Keratinocyte (primary cell): ENCODE data around the gene NSG2. TPM values are rescaled to one million over a fixed set of nuclear protein-coding genes. Genes with fewer than 3 reads are reported as not detected.

Experiments used
- DNase-seq: peaks from one replicate; pipeline ENCODE4 v3.0.0-alpha.2; 2011; ENCODE audit warnings: low read depth, missing footprints, low spot score
- FAIRE-seq: peaks from 2 replicates; lab custom pipeline; 2011; peaks lifted over from hg19 to GRCh38; lab: Jason Lieb, UNC
- H2AFZ ChIP-seq: 2 replicates; pipeline ENCODE4 v1.6.0; 2012; ENCODE audit warnings: low read length, control low read depth, inconsistent platforms; ENCODE audit not compliant: control insufficient read depth
- H3K27ac ChIP-seq: 2 replicates; pipeline ENCODE4 v1.5.1; 2011; ENCODE audit warnings: low read length; ENCODE audit not compliant: control insufficient read depth, insufficient read depth
- H3K27me3 ChIP-seq: 3 replicates; pipeline ENCODE4 v1.6.0; 2011; ENCODE audit warnings: low read length; ENCODE audit not compliant: control insufficient read depth, insufficient read depth; ENCODE audit errors: extremely low read depth
- H3K36me3 ChIP-seq, 2 experiments: 2 replicates in 1 of 2; 3 replicates in 1 of 2; pipeline ENCODE4 v1.5.1; 2011; ENCODE audit warnings: low read length in 2 of 2, mild to moderate bottlenecking in 1 of 2; ENCODE audit not compliant: control insufficient read depth in 2 of 2, insufficient read depth in 2 of 2; ENCODE audit errors: extremely low read depth in 1 of 2
- H3K4me1 ChIP-seq: 3 replicates; pipeline ENCODE4 v1.5.1; 2011; ENCODE audit warnings: low read length; ENCODE audit not compliant: control insufficient read depth, insufficient read depth; ENCODE audit errors: extremely low read depth
- H3K4me2 ChIP-seq: 3 replicates; pipeline ENCODE4 v1.6.0; 2011; ENCODE audit warnings: low read depth, low read length; ENCODE audit not compliant: control insufficient read depth, insufficient read depth; ENCODE audit errors: extremely low read depth
- H3K4me3 ChIP-seq, 3 experiments: fragments of 200-600 bp in 1 of 3; sonication (generic) in 1 of 3; 2 replicates in 2 of 3; 3 replicates in 1 of 3; pipeline ENCODE4 v1.5.1; 2011 to 2016; ENCODE audit warnings: low read length in 3 of 3, mild to moderate bottlenecking in 3 of 3, control low read depth in 2 of 3, inconsistent platforms in 1 of 3, low read depth in 1 of 3, mixed read lengths in 1 of 3, mixed run types in 1 of 3, moderate library complexity in 1 of 3; ENCODE audit not compliant: control insufficient read depth in 2 of 3, insufficient read depth in 2 of 3; ENCODE audit errors: extremely low read depth in 1 of 3
- H3K79me2 ChIP-seq: 2 replicates; pipeline ENCODE4 v1.6.0; 2012; ENCODE audit warnings: low read length; ENCODE audit not compliant: control insufficient read depth, insufficient read depth
- H3K9ac ChIP-seq: 3 replicates; pipeline ENCODE4 v1.6.0; 2011; ENCODE audit warnings: low read length; ENCODE audit not compliant: control insufficient read depth, insufficient read depth; ENCODE audit errors: extremely low read depth
- H3K9me1 ChIP-seq: 3 replicates; pipeline ENCODE4 v1.6.0; 2011; ENCODE audit warnings: low read length; ENCODE audit not compliant: control insufficient read depth, insufficient read depth; ENCODE audit errors: extremely low read depth
- H3K9me3 ChIP-seq: 2 replicates; pipeline ENCODE4 v1.5.1; 2012; ENCODE audit warnings: low read depth, low read length; ENCODE audit not compliant: control insufficient read depth
- H4K20me1 ChIP-seq: 3 replicates; pipeline ENCODE4 v1.6.0; 2011; ENCODE audit warnings: low read length; ENCODE audit not compliant: control insufficient read depth, insufficient read depth; ENCODE audit errors: extremely low read depth
- EZH2 ChIP-seq: IDR thresholded peaks from one replicate; pipeline ENCODE4 v1.6.1; 2012; ENCODE audit warnings: inconsistent platforms, mild to moderate bottlenecking, low read length, moderate library complexity
- dilution Hi-C: fragments of 300-500 bp; cut with MboI; formaldehyde crosslinking; loops from one replicate; pipeline ENCODE4 v1.7.0; 2020; ENCODE audit warnings: low sequenced_read_pairs; ENCODE audit not compliant: extremely low pct_ligation_motif_present
- polyA plus RNA-seq, 5 experiments: library from polyadenylated mRNA; depleted of rRNA in 3 of 5; stranded (reverse) in 3 of 5; stranded (forward) in 1 of 5; unstranded in 1 of 5; fragments of >200 nt; gene quantifications; 1 replicate in 1 of 5; 2 replicates in 3 of 5; 3 replicates in 1 of 5; pipeline versions ENCODE4 v1.2.1 to v1.2.3, GENCODE V29; 2011 to 2012; ENCODE audit warnings: missing spikeins in 2 of 5, low read depth in 1 of 5, low replicate concordance in 1 of 5
- TF ChIP-seq, protein P1 (sequence below), 3 experiments: IDR thresholded peaks in 1 of 3; conservative IDR thresholded peaks in 1 of 3; optimal IDR thresholded peaks in 1 of 3; 2 replicates in 2 of 3; 3 replicates in 1 of 3; pipeline versions ENCODE3 to v1.5.1; 2011; ENCODE audit warnings: low read length in 3 of 3, mild to moderate bottlenecking in 3 of 3, moderate library complexity in 2 of 3, control low read depth in 1 of 3, inconsistent platforms in 1 of 3; ENCODE audit not compliant: insufficient read depth in 2 of 3; ENCODE audit errors: extremely low read depth in 1 of 3

The NSG2 gene
- polyA plus RNA-seq, 1 donor (not counting 4 experiments of a cell fraction or from before 2014, with no cell fraction given) = not detected

DNA sequence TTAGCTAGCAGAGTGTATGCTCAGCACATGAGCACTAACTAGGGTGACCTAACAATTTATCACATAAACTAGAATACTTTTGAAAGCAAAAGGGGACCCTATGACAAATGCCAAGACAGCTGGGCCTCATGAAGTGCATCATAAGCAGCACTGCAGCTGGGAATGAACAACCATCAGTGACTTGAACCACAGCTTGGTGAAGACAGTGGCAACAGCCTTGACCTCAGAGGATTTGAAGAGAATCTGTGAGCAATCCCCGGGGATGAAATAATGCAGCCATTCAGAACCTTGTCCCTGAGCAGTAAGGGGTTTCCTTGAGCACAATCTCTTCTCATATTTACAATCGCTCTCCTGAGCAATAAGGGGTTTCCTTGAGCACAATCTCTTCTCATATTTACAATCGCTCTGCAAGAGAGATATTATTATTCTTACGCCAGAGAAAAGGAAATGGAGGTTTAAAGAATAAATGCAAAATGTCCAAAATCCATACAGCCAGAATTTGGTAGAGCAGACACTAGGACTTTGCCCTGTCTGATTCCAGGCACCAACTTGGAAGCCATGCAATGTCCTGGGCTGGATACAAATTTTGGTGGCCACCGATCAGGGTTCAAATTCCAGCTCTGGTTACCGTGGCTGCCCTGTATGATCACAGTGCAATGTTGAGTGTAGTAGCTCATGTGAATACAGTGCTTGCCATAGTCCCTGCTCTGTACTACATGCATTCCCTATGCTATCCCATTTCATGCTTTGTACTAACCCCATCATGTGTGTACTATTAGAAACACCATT lies 846 bp upstream of the NSG2 start:
- no peaks in the 10 kb centered on the region for H3K4me1 ChIP-seq

DNA sequence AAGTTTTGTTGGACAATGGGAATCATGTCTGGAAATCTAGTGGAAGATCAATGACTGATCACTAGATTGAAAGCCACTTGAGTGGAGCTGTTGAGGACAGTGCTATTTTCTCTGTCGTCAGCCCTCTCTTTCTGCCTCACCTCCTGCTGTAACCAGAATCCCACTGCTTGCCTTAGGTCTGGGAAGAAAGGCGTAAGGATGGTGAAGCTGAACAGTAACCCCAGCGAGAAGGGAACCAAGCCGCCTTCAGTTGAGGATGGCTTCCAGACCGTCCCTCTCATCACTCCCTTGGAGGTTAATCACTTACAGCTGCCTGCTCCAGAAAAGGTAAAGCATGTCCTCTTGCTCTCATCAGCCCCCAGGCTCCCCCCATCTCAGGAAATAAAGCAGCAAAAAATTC lies 1.1 kb downstream of the NSG2 start:
- H3K27me3 ChIP-seq = no peaks in the 10 kb centered on the region
- H3K4me1 ChIP-seq = no peaks in the 10 kb centered on the region
- H3K79me2 ChIP-seq = no peaks in the 10 kb centered on the region
- no peaks in the 10 kb centered on the region for H3K9me3 ChIP-seq
- H3K9ac ChIP-seq = no peak overlapping the region
- H3K4me3 ChIP-seq = no peak overlapping the region
- no peak overlapping the region for H3K4me2 ChIP-seq
- TF ChIP-seq, protein P1, sequence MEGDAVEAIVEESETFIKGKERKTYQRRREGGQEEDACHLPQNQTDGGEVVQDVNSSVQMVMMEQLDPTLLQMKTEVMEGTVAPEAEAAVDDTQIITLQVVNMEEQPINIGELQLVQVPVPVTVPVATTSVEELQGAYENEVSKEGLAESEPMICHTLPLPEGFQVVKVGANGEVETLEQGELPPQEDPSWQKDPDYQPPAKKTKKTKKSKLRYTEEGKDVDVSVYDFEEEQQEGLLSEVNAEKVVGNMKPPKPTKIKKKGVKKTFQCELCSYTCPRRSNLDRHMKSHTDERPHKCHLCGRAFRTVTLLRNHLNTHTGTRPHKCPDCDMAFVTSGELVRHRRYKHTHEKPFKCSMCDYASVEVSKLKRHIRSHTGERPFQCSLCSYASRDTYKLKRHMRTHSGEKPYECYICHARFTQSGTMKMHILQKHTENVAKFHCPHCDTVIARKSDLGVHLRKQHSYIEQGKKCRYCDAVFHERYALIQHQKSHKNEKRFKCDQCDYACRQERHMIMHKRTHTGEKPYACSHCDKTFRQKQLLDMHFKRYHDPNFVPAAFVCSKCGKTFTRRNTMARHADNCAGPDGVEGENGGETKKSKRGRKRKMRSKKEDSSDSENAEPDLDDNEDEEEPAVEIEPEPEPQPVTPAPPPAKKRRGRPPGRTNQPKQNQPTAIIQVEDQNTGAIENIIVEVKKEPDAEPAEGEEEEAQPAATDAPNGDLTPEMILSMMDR (optimal IDR thresholded peaks at IDR 0.05 in 1 of 3, IDR thresholded peaks at IDR 0.05 in 1 of 3, conservative IDR thresholded peaks at IDR 0.05 in 1 of 3; ENCODE audit: extremely low read depth in 1 of 3, insufficient read depth in 2 of 3, low read length in 3 of 3) = no peak
- no peak for TF ChIP-seq EZH2
- dilution Hi-C loops = no loop called here
- DNase-seq (no peak), FAIRE-seq (no peak)
- no peaks in the 10 kb centered on the region for H4K20me1 ChIP-seq
- H3K36me3 ChIP-seq = no peaks in the 10 kb centered on the region
- no peak overlapping the region for H3K27ac ChIP-seq
- no peaks in the 10 kb centered on the region for H3K9me1 ChIP-seq
- no peak overlapping the region for H2AFZ ChIP-seq

More for the DNA sequence above, 846 bp upstream of the NSG2 start:
- H3K9ac ChIP-seq = no peak overlapping the region
- no peak overlapping the region for H3K4me2 ChIP-seq
- FAIRE-seq (no peak), DNase-seq (no peak)
- H3K27ac ChIP-seq = no peak overlapping the region
- TF ChIP-seq EZH2 = no peak
- TF ChIP-seq, protein P1 (optimal IDR thresholded peaks at IDR 0.05 in 1 of 3, IDR thresholded peaks at IDR 0.05 in 1 of 3, conservative IDR thresholded peaks at IDR 0.05 in 1 of 3; ENCODE audit: extremely low read depth in 1 of 3, insufficient read depth in 2 of 3, low read length in 3 of 3) = no peak
- H2AFZ ChIP-seq = no peak overlapping the region
- H3K36me3 ChIP-seq = no peaks in the 10 kb centered on the region
- no peaks in the 10 kb centered on the region for H3K27me3 ChIP-seq
- no peaks in the 10 kb centered on the region for H4K20me1 ChIP-seq
- H3K79me2 ChIP-seq = no peaks in the 10 kb centered on the region
- H3K9me3 ChIP-seq = no peaks in the 10 kb centered on the region
- no peak overlapping the region for H3K4me3 ChIP-seq
- dilution Hi-C loops = no loop called here
- H3K9me1 ChIP-seq = no peaks in the 10 kb centered on the region
